ENCODE measurements around the gene LIPC. TPM values are rescaled to one million over a fixed set of nuclear protein-coding genes. Genes with fewer than 3 reads are reported as not detected.

Gene LIPC
- total RNA-seq, 1 donor from 2014 or later, result not detected

- Histone ChIP-seq H3K27me3 (no peaks in the 10 kb centered on the region), H3K4me3 (no peak overlapping the region), H3K9me3 (no peaks in the 10 kb centered on the region), H3K36me3 (no peaks in the 10 kb centered on the region), H3K4me1 (peaks cover 18 to 66% of the 10 kb centered on the region in 2 donors), H3K27ac (peak overlapping the region; percentile 70 to 78)
- TF ChIP-seq, protein P1, sequence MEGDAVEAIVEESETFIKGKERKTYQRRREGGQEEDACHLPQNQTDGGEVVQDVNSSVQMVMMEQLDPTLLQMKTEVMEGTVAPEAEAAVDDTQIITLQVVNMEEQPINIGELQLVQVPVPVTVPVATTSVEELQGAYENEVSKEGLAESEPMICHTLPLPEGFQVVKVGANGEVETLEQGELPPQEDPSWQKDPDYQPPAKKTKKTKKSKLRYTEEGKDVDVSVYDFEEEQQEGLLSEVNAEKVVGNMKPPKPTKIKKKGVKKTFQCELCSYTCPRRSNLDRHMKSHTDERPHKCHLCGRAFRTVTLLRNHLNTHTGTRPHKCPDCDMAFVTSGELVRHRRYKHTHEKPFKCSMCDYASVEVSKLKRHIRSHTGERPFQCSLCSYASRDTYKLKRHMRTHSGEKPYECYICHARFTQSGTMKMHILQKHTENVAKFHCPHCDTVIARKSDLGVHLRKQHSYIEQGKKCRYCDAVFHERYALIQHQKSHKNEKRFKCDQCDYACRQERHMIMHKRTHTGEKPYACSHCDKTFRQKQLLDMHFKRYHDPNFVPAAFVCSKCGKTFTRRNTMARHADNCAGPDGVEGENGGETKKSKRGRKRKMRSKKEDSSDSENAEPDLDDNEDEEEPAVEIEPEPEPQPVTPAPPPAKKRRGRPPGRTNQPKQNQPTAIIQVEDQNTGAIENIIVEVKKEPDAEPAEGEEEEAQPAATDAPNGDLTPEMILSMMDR (IDR thresholded peaks at IDR 0.05), result no peak
- DNase-seq (ENCODE audit: low spot score in 2 of 2), result no peak
- intact Hi-C loops (cut with DNase I), result no loop called here
Measured at GRCh38 chr15:58523634-58524033, 91.8 kb downstream of the LIPC start.

DNA sequence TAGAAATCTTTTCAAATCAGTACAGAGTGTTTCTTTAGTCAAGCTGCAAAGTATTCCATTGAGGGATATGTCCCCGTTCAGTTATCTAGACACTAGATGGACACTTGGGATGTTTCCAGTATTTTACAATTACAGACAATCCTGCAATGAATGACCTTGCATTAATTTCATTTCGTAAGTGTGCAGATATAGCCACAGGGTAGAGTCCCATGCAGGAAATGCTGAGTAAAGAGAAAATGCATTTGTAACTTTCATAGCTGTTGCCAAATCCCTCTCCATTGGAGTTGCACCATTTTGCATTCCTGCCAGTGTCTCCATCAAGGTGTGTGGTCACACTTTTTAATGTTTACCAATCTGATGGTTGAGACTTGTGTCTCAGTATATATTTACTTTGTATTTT is 92.5 kb downstream of the LIPC start:
- H3K9me3 ChIP-seq, result no peaks in the 10 kb centered on the region
- H3K36me3 ChIP-seq, result no peaks in the 10 kb centered on the region
- peak overlapping the region; percentile 70 to 78 for H3K27ac ChIP-seq
- DNase-seq (ENCODE audit: low spot score in 2 of 2), result no peak
- H3K4me3 ChIP-seq, result no peak overlapping the region
- H3K27me3 ChIP-seq, result no peaks in the 10 kb centered on the region
- intact Hi-C loops (cut with DNase I), result no loop called here
- TF ChIP-seq, protein P1 (IDR thresholded peaks at IDR 0.05), result no peak
- peaks cover 18 to 68% of the 10 kb centered on the region in 2 donors for H3K4me1 ChIP-seq

- H3K4me1 ChIP-seq, result peaks cover 15 to 65% of the 10 kb centered on the region in 2 donors
- no peaks in the 10 kb centered on the region for H3K9me3 ChIP-seq
- intact Hi-C loops (cut with DNase I), result no loop called here
- H3K36me3 ChIP-seq, result no peaks in the 10 kb centered on the region
- TF ChIP-seq, protein P1 (IDR thresholded peaks at IDR 0.05), result no peak
- no peaks in the 10 kb centered on the region for H3K27me3 ChIP-seq
- H3K4me3 ChIP-seq, result no peak overlapping the region
- peak overlapping the region; percentile 36 to 64 for H3K27ac ChIP-seq
- no peak for DNase-seq (ENCODE audit: low spot score in 2 of 2)
Measured at GRCh38 chr15:58525991-58526421, 94.2 kb downstream of the LIPC start.

DNA sequence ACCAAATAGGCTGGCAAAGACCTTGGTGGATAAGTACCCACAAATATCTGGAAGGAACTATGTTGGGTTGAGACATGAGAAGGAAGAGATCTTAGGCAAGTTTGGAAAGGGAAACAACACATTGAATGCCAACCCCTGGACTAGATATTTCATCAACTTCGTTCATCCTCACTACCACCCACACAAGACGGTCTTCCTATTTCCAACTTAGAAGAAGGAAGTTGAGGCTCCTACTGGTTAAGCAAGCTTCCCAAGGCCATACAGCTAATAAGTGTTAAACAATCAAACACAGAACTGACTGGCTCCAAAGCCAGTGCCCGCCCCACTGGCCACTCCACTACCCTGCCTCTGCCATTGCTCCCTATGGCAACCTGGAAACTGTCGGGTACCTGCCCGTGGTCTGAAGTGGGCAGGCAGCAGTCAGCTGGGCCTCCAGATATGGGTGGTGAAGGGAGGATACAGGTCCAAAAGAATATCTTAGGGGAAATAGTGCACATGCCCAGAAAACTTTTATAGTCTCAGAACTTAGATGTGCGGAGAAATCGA is 94.9 kb downstream of the LIPC start:
- H3K27me3 ChIP-seq, result no peaks in the 10 kb centered on the region
- H3K9me3 ChIP-seq, result no peaks in the 10 kb centered on the region
- no peaks in the 10 kb centered on the region for H3K36me3 ChIP-seq
- TF ChIP-seq, protein P1 (IDR thresholded peaks at IDR 0.05), result no peak
- no peak for DNase-seq (ENCODE audit: low spot score in 2 of 2)
- no peak overlapping the region for H3K4me3 ChIP-seq
- intact Hi-C loops (cut with DNase I), result no loop called here
- peak overlapping the region; percentile 36 to 64 for H3K27ac ChIP-seq
- H3K4me1 ChIP-seq, result peaks cover 10 to 58% of the 10 kb centered on the region in 2 donors

- Histone ChIP-seq H3K4me3 (no peak overlapping the region), H3K9me3 (no peaks in the 10 kb centered on the region), H3K36me3 (no peaks in the 10 kb centered on the region), H3K27me3 (no peaks in the 10 kb centered on the region), H3K4me1 (peaks cover 10 to 48% of the 10 kb centered on the region in 2 donors), H3K27ac (peak overlapping the region in 1 of 2 donors; percentile 36)
- TF ChIP-seq, protein P1 (IDR thresholded peaks at IDR 0.05), result no peak
- no peak for DNase-seq (ENCODE audit: low spot score in 2 of 2)
- intact Hi-C loops (cut with DNase I), result no loop called here
Measured at GRCh38 chr15:58527573-58528187, 95.9 kb downstream of the LIPC start.

Measured in ascending aorta (tissue), 2 donors.